Measurements from ENCODE around the gene CARD6. TPM values are rescaled to one million over a fixed set of nuclear protein-coding genes. Genes with fewer than 3 reads are reported as not detected.

The CARD6 gene
- total and polyA plus RNA-seq, 2 of the 8 experiments (the other 6 are each of a cell fraction or from before 2014, with no cell fraction given): 0.41 to 0.50 TPM

DNA sequence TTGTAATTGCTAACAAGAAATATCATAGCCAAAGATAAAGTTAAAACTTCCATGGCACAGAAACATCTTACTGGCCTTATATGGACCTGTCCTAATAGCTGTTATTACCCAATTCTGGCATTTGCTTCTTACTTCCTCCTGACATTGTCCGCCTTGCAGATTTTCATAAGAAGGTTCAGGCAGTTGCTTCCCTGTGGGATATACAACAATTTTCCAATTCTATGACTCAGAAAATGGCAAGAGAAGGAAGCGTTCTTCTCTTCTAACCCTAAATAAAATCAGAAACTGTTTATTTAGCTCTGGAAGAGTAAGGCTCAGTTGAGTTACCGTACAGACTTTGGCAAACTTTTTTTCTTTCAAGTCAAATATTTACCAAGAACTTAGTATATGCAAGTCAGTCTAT, 44.7 kb upstream of the CARD6 start (continued):
- TF ChIP-seq, protein P1, sequence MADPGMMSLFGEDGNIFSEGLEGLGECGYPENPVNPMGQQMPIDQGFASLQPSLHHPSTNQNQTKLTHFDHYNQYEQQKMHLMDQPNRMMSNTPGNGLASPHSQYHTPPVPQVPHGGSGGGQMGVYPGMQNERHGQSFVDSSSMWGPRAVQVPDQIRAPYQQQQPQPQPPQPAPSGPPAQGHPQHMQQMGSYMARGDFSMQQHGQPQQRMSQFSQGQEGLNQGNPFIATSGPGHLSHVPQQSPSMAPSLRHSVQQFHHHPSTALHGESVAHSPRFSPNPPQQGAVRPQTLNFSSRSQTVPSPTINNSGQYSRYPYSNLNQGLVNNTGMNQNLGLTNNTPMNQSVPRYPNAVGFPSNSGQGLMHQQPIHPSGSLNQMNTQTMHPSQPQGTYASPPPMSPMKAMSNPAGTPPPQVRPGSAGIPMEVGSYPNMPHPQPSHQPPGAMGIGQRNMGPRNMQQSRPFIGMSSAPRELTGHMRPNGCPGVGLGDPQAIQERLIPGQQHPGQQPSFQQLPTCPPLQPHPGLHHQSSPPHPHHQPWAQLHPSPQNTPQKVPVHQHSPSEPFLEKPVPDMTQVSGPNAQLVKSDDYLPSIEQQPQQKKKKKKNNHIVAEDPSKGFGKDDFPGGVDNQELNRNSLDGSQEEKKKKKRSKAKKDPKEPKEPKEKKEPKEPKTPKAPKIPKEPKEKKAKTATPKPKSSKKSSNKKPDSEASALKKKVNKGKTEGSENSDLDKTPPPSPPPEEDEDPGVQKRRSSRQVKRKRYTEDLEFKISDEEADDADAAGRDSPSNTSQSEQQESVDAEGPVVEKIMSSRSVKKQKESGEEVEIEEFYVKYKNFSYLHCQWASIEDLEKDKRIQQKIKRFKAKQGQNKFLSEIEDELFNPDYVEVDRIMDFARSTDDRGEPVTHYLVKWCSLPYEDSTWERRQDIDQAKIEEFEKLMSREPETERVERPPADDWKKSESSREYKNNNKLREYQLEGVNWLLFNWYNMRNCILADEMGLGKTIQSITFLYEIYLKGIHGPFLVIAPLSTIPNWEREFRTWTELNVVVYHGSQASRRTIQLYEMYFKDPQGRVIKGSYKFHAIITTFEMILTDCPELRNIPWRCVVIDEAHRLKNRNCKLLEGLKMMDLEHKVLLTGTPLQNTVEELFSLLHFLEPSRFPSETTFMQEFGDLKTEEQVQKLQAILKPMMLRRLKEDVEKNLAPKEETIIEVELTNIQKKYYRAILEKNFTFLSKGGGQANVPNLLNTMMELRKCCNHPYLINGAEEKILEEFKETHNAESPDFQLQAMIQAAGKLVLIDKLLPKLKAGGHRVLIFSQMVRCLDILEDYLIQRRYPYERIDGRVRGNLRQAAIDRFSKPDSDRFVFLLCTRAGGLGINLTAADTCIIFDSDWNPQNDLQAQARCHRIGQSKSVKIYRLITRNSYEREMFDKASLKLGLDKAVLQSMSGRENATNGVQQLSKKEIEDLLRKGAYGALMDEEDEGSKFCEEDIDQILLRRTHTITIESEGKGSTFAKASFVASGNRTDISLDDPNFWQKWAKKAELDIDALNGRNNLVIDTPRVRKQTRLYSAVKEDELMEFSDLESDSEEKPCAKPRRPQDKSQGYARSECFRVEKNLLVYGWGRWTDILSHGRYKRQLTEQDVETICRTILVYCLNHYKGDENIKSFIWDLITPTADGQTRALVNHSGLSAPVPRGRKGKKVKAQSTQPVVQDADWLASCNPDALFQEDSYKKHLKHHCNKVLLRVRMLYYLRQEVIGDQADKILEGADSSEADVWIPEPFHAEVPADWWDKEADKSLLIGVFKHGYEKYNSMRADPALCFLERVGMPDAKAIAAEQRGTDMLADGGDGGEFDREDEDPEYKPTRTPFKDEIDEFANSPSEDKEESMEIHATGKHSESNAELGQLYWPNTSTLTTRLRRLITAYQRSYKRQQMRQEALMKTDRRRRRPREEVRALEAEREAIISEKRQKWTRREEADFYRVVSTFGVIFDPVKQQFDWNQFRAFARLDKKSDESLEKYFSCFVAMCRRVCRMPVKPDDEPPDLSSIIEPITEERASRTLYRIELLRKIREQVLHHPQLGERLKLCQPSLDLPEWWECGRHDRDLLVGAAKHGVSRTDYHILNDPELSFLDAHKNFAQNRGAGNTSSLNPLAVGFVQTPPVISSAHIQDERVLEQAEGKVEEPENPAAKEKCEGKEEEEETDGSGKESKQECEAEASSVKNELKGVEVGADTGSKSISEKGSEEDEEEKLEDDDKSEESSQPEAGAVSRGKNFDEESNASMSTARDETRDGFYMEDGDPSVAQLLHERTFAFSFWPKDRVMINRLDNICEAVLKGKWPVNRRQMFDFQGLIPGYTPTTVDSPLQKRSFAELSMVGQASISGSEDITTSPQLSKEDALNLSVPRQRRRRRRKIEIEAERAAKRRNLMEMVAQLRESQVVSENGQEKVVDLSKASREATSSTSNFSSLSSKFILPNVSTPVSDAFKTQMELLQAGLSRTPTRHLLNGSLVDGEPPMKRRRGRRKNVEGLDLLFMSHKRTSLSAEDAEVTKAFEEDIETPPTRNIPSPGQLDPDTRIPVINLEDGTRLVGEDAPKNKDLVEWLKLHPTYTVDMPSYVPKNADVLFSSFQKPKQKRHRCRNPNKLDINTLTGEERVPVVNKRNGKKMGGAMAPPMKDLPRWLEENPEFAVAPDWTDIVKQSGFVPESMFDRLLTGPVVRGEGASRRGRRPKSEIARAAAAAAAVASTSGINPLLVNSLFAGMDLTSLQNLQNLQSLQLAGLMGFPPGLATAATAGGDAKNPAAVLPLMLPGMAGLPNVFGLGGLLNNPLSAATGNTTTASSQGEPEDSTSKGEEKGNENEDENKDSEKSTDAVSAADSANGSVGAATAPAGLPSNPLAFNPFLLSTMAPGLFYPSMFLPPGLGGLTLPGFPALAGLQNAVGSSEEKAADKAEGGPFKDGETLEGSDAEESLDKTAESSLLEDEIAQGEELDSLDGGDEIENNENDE (IDR thresholded peaks at IDR 0.05; ENCODE audit: insufficient replicate concordance, low read length): no peak
- TF ChIP-seq GTF2F1 (IDR thresholded peaks at IDR 0.05; ENCODE audit: borderline replicate concordance, low read depth, low read length) (no peak), TBP (IDR thresholded peaks at IDR 0.05; ENCODE audit: low read depth, low read length) (no peak), RXRA (IDR thresholded peaks at IDR 0.05; ENCODE audit: insufficient read depth, low read depth, low read length) (no peak), NRF1 (IDR thresholded peaks at IDR 0.05; ENCODE audit: low read depth, low read length) (no peak), BCL11A (IDR thresholded peaks at IDR 0.05; ENCODE audit: low read depth in 2 of 2, low read length in 2 of 2) (no peak), EZH2 (IDR thresholded peaks at IDR 0.05; ENCODE audit: low read depth, low read length, severe bottlenecking) (no peak)
- TF ChIP-seq, protein P2, sequence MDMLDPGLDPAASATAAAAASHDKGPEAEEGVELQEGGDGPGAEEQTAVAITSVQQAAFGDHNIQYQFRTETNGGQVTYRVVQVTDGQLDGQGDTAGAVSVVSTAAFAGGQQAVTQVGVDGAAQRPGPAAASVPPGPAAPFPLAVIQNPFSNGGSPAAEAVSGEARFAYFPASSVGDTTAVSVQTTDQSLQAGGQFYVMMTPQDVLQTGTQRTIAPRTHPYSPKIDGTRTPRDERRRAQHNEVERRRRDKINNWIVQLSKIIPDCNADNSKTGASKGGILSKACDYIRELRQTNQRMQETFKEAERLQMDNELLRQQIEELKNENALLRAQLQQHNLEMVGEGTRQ (IDR thresholded peaks at IDR 0.05; ENCODE audit: low read length): no peak

Data from H1 (cell line).